Prostate gland (tissue), 2 donors: Measurements from ENCODE around the gene KIF21A. TPM values are rescaled to one million over a fixed set of nuclear protein-coding genes. Genes with fewer than 3 reads are reported as not detected.

ENCODE experiments used
- DNase-seq: peaks from one replicate; pipeline ENCODE4 v3.0.0-alpha.2; 2019; ENCODE audit warnings: low spot score
- H3K27ac ChIP-seq, 2 donors: fragments of 200-600 bp; sonication (generic); 2 replicates each; pipeline ENCODE4 v1.5.1; 2017 to 2019
- H3K27me3 ChIP-seq: fragments of 200-600 bp; sonication (generic); replicated peaks from 2 replicates; pipeline ENCODE4 v1.5.1; 2019; ENCODE audit not compliant: insufficient read depth
- H3K36me3 ChIP-seq, 2 donors: fragments of 200-600 bp; sonication (generic); 1 replicate in 1 of 2; 2 replicates in 1 of 2; pipeline versions ENCODE4 v1.5.1 to v1.8.1; 2017 to 2019
- H3K4me1 ChIP-seq: fragments of 200-600 bp; sonication (generic); replicated peaks from 2 replicates; pipeline ENCODE4 v1.5.1; 2019
- H3K4me3 ChIP-seq, 2 donors: fragments of 200-600 bp; sonication (generic); 2 replicates each; pipeline ENCODE4 v1.5.1; 2017 to 2019
- H3K9me3 ChIP-seq: fragments of 200-600 bp; sonication (generic); 2 replicates; pipeline ENCODE4 v1.5.1; 2017
- POLR2A ChIP-seq: fragments of 450-650 bp; IDR thresholded peaks from one replicate; pipeline ENCODE4 v1.6.1; 2016; ENCODE audit warnings: antibody characterized with exemption, mild to moderate bottlenecking
- POLR2AphosphoS5 ChIP-seq: sonication (generic); formaldehyde crosslinking; IDR thresholded peaks from one replicate; pipeline ENCODE4 v1.6.1; 2017; ENCODE audit warnings: antibody characterized with exemption
- WGBS: methylation state at CpG from one replicate; pipeline ENCODE4 v1.1.5; 2018; 5-methylcytosine and 5-hydroxymethylcytosine counted together
- intact Hi-C: fragments of 100-400 bp; cut with DNase I; formaldehyde crosslinking; loops from one replicate; pipeline ENCODE4 v1.14.2; 2022
- total RNA-seq, 2 donors: library from RNA; depleted of rRNA; stranded (reverse); fragments of >200 nt; gene quantifications; one replicate each; pipeline ENCODE4 v1.1.0, GENCODE V29; 2016
- TF ChIP-seq, protein P1 (sequence below), 4 experiments: fragments of 200-600 bp in 2 of 4; fragments of 450-650 bp in 2 of 4; sonication (generic) in 2 of 4; IDR thresholded peaks; 1 replicate in 3 of 4; 2 replicates in 1 of 4; pipeline ENCODE4 v1.5.1; 2016 to 2019; ENCODE audit warnings: antibody characterized with exemption in 4 of 4, mild to moderate bottlenecking in 2 of 4, moderate library complexity in 2 of 4

Gene KIF21A
- total RNA-seq, 2 donors from 2014 or later = 36.2 to 57.9 TPM

GRCh38 chr12:39386335-39386734 lies 56.6 kb downstream of the KIF21A start:
- TF ChIP-seq POLR2A (no peak), POLR2AphosphoS5 (no peak)
- TF ChIP-seq, protein P1, sequence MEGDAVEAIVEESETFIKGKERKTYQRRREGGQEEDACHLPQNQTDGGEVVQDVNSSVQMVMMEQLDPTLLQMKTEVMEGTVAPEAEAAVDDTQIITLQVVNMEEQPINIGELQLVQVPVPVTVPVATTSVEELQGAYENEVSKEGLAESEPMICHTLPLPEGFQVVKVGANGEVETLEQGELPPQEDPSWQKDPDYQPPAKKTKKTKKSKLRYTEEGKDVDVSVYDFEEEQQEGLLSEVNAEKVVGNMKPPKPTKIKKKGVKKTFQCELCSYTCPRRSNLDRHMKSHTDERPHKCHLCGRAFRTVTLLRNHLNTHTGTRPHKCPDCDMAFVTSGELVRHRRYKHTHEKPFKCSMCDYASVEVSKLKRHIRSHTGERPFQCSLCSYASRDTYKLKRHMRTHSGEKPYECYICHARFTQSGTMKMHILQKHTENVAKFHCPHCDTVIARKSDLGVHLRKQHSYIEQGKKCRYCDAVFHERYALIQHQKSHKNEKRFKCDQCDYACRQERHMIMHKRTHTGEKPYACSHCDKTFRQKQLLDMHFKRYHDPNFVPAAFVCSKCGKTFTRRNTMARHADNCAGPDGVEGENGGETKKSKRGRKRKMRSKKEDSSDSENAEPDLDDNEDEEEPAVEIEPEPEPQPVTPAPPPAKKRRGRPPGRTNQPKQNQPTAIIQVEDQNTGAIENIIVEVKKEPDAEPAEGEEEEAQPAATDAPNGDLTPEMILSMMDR (IDR thresholded peaks at IDR 0.05) = no peak
- no peaks in the 10 kb centered on the region for H3K27me3 ChIP-seq
- 64% methylated on average over 3 of the region's 3 CpGs for WGBS
- no peaks in the 10 kb centered on the region for H3K9me3 ChIP-seq
- DNase-seq = no peak
- no peak overlapping the region for H3K27ac ChIP-seq
- intact Hi-C loops = no loop called here
- no peaks in the 10 kb centered on the region for H3K36me3 ChIP-seq
- H3K4me3 ChIP-seq = no peak overlapping the region
- no peaks in the 10 kb centered on the region for H3K4me1 ChIP-seq

DNA sequence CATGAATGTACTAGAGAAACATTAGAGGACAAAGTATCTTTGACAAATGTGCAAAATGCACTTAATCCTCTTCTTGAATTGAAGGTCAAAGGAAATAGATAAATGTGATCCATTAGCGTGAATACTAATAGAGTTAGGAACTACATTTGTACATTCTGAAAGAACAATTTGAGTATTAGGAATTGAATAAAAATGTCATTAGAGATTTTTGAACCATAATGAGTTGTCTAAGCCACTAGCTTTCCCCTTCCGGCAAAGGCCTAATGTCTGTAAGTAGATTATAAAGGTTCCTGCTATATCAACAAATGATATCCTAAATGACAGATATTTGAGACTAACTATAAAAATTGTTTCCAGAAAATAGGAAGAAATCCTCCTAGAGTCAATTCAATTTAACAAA lies 59.8 kb downstream of the KIF21A start:
- H3K27ac ChIP-seq = no peak overlapping the region
- no peak for DNase-seq
- TF ChIP-seq POLR2A (no peak), POLR2AphosphoS5 (no peak)
- TF ChIP-seq, protein P1 (IDR thresholded peaks at IDR 0.05) = no peak
- no peak overlapping the region for H3K4me3 ChIP-seq
- H3K4me1 ChIP-seq = no peaks in the 10 kb centered on the region
- no peaks in the 10 kb centered on the region for H3K27me3 ChIP-seq
- 92% methylated on average over 2 of the region's 2 CpGs for WGBS
- H3K9me3 ChIP-seq = no peaks in the 10 kb centered on the region
- H3K36me3 ChIP-seq = no peaks in the 10 kb centered on the region
- intact Hi-C loops = no loop called here

- no peak for DNase-seq
- H3K36me3 ChIP-seq = no peaks in the 10 kb centered on the region
- TF ChIP-seq, protein P1 (IDR thresholded peaks at IDR 0.05) = no peak
- no peak for TF ChIP-seq POLR2A
- no peak for TF ChIP-seq POLR2AphosphoS5
- H3K27me3 ChIP-seq = no peaks in the 10 kb centered on the region
- no peaks in the 10 kb centered on the region for H3K9me3 ChIP-seq
- WGBS = 95% methylated on average over 10 of the region's 10 CpGs
- intact Hi-C loops = no loop called here
- H3K4me3 ChIP-seq = no peak overlapping the region
- H3K27ac ChIP-seq = no peak overlapping the region
- H3K4me1 ChIP-seq = no peaks in the 10 kb centered on the region
These were observed 62.8 kb downstream of the KIF21A start for GRCh38 chr12:39380090-39380489.

- no peak overlapping the region for H3K4me3 ChIP-seq
- H3K4me1 ChIP-seq = no peaks in the 10 kb centered on the region
- TF ChIP-seq, protein P1 (IDR thresholded peaks at IDR 0.05) = no peak
- TF ChIP-seq POLR2A (no peak), POLR2AphosphoS5 (no peak)
- no peaks in the 10 kb centered on the region for H3K36me3 ChIP-seq
- no peaks in the 10 kb centered on the region for H3K9me3 ChIP-seq
- intact Hi-C loops = no loop called here
- DNase-seq = no peak
- H3K27me3 ChIP-seq = no peaks in the 10 kb centered on the region
- H3K27ac ChIP-seq = no peak overlapping the region
- 46% methylated on average over 1 of the region's 1 CpG for WGBS
These were observed 64.6 kb downstream of the KIF21A start for GRCh38 chr12:39378341-39378740.

DNA sequence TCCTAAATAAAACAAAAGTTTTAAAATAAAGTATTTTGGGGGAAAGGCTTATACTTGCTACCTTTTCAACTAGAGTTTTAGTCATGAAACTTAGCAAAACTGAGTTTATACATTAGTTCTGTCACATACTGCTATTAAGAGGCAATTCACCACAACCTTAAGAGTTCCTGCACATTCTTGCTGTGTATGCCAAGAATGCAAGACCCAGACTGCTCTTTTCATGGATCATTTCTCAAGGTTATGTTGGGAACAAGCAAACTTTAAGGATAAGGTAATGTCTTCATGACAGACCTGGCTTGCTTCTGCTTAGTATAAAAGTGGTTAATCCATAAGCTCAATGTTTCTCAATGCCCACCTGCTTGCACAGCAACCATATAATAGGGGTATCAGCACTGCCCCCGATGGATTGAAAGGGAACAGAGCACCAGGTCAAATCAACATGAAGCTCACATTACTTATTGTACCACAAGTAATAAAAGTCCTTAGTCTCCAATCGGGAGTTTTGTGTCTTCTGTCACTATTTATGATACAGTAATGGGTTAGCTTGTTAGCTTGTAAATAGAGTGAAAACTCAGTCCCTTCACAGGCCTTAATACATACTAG lies 67.6 kb downstream of the KIF21A start:
- H3K36me3 ChIP-seq = no peaks in the 10 kb centered on the region
- no peaks in the 10 kb centered on the region for H3K27me3 ChIP-seq
- no peak overlapping the region for H3K27ac ChIP-seq
- intact Hi-C loops = no loop called here
- H3K4me3 ChIP-seq = no peak overlapping the region
- no peaks in the 10 kb centered on the region for H3K9me3 ChIP-seq
- H3K4me1 ChIP-seq = no peaks in the 10 kb centered on the region
- WGBS = 66% methylated on average over 2 of the region's 2 CpGs
- DNase-seq = no peak
- no peak for TF ChIP-seq POLR2AphosphoS5
- TF ChIP-seq POLR2A = no peak
- TF ChIP-seq, protein P1 (IDR thresholded peaks at IDR 0.05) = no peak
